Myocyte (in vitro differentiated cells): ENCODE results near the gene CLEC16A. TPM values are rescaled to one million over a fixed set of nuclear protein-coding genes. Genes with fewer than 3 reads are reported as not detected.
A peak's percentile ranks its signal among the peaks of the same experiment; 100 is the strongest.
"Not testable (repeated sequence)": the region's sequence is repeated elsewhere in the genome, so short reads cannot be mapped to it uniquely, and the experiment has no call there.

ENCODE experiments used
- DNase-seq: peaks from one replicate; pipeline ENCODE4 v3.0.0-alpha.2; 2012; ENCODE audit warnings: low read depth
- total RNA-seq: library from RNA; depleted of rRNA; stranded (reverse); fragments of >200 nt; gene quantifications from 2 replicates; pipeline ENCODE4 v1.2.3, GENCODE V29; 2014

CLEC16A gene
- total RNA-seq, 1 donor from 2014 or later = 20.7 TPM

DNA sequence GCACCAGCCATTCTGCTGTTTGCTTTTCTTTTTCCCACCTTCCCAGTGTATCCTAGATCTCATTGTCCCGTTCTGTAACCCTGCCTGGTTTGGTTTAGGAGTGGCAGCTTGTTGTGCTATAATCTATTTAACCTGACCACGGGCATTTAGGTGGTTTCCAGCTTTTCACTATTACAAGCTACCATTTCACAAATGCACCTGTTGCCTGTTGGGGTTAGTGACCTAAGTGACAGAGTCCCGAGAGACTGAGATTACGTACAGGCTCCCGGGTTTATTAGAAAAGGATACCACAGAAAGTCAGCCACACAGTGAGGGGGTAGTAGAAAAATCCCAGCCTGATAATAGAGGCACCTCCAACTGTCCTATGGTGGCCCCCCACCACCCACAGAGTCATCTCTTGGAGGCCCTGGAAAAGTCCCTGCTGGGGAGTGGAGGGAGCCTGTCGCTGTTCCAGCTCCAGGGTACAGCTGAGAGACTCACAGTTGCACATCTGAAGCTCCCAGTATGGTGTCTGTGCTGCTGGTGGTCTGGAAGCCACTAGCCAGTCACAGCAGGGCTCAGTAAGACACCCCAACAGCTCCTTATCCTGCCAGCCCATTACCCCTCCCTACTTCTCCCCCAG lies 21.2 kb downstream of the CLEC16A start:
- DNase-seq = peak; percentile 95

DNA sequence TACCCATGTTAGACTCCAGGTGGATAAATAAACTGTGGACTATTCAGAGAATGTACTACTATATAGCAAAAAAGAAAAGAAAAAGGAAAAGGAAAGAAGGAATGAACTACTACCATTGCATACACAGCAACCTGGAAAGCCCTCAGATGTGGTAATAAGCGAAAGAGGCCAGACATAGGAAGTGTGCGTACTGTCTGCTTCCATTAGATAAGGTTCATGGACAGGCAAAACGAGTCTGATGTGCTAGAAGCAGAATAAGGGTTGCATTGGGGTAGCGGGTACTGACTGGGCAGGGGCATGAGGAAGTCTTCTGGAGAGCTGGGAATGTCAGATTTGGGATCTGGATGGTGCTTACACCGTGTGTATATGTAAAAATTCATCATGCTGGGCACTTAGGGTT lies 21.8 kb downstream of the CLEC16A start:
- no peak for DNase-seq

DNA sequence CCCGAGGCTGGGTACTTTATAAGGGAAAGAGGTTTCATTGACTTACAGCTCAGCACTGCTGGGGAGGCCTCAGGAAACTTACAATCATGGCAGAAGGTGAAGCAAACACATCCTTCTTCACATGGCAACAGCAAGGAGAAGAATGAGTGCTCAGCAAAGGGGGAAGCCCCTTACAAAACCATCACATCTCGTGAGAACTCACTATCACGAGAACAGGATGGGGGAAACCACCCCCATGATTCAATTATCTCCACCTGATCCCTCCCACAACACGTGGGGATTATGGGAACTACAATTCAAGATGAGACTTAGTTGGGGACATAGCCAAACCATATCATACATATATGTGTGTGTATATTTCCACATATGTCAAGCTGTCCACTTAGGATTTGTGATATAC lies 22.2 kb downstream of the CLEC16A start:
- DNase-seq = not testable (repeated sequence)

DNA sequence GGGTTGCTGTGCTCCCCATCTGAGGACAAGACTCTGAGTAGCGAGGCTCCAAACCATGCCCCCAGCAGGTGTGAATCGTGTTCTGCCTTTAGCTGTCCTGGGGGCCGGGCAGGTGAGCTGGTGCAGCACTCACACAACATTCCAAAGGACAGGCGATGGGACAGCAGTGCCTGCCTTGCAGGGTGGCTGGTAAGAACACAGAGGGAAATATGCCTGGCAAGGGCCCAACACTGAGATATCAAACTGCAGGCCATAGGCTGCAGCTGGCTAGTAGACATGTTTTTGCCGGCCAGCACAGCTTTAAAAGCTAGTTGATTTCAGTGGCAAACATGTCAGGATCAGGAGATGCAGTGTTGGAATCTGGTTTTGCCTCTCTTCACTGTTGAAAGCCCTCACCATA lies 23.6 kb downstream of the CLEC16A start:
- no peak for DNase-seq

DNA sequence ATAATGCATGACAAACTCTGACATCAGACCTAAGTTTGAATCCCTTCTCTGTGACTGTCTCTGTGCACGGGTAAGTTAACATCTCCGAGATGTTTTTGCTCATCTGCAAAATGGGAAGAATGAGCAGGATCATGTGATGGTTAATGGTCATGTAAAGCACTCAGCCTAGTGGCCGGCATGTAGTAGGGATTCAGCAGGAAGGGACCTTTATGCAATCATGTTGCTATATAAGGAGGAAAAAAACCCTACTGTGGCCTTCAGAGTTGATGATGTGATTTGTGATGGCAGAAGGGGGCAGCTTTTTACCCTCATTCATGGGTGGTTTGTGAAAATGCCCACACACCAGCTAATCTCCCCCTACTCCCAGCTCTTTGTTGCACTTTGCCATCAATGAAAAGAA lies 24.1 kb downstream of the CLEC16A start:
- DNase-seq = no peak

DNA sequence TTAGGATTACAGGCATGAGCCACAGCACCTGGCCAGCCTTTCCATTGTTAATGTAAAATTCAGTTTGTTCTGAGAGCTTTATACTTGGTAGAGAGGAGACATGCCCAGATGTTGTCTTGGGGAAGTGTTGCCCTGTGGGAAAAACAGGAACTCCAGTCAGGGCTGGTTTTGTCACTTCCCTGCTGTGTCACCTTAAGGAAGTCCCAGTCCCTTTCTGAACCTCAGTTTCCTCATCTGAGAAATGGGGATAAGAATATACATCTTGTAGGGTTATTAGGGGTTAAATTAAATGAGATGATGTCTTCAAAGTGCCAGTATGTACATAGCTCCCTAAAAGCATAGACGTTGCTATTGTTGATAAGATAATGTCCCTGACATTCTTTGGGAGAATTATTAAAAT lies 25.3 kb downstream of the CLEC16A start:
- no peak for DNase-seq

DNA sequence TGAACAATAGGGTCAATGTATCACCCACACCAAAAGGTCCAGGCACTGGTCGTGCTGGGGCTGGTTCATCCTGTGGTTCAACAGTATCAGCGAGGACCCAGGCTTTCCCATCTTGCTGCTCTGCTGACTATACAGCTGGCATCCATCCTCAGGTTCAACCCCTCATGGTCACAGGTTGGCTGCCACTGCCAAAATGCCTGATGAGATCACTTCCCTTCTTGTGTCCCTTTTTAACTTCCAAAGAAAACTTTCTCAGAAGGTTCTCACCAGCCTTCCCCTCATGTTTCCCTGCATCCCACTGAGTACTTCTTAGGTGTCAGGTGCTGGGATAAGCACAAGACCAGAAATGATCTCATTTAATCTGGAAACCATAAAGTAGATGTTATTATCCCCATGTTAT lies 25.7 kb downstream of the CLEC16A start:
- DNase-seq = no peak

DNA sequence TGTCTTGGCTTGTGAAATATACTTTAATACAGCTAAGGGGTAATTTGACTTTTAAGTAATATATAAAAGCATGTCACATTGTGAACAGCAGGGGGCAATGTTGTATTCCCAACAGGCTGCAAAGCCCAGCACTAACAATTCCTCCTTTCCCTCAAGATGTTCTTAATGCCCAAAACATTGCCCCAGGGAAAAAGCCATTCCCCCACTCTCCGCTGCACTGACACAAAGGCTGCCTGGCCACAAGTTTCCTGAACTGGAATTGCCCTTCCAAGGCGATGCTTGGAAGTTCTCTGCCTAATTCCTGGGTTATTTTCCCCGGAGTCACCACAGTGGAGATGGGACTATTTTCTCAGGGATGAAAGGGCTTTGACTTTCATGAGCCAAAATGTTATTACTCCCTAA lies 27.2 kb downstream of the CLEC16A start:
- peak; percentile 78 for DNase-seq

DNA sequence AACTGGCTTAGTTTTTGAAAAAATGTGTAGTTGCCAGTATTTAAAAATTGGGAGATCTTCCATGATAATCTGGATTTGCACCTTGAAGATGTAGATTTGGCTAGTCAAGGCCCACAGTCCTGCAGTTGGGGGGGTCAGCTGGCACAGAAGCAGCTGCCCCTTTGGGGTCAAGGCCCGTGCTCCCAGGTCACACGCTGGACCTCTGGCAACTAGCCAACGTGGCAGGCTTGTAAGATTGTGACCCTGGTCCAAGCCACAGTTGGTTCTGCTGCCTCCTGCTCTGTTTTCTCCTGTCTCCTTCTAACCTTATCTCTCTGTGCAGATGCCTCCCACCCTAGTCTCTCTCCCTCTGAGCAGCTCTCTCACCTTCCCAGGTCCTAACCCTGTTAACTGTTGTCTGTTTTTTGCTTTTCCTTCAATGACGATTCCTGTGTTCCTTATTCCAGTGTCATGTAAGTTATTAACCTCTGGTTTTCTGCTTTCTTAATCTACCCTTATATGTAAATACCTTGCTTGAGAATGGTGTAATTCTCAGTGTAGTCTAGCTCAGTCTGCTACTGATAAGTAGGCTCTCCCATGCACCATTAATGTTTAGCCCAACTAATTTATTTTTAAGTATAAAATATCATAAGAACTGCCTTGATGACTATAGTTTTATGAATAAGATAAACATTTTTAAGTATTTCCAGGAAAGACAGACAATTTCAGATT lies 27.9 kb downstream of the CLEC16A start:
- DNase-seq = no peak

DNA sequence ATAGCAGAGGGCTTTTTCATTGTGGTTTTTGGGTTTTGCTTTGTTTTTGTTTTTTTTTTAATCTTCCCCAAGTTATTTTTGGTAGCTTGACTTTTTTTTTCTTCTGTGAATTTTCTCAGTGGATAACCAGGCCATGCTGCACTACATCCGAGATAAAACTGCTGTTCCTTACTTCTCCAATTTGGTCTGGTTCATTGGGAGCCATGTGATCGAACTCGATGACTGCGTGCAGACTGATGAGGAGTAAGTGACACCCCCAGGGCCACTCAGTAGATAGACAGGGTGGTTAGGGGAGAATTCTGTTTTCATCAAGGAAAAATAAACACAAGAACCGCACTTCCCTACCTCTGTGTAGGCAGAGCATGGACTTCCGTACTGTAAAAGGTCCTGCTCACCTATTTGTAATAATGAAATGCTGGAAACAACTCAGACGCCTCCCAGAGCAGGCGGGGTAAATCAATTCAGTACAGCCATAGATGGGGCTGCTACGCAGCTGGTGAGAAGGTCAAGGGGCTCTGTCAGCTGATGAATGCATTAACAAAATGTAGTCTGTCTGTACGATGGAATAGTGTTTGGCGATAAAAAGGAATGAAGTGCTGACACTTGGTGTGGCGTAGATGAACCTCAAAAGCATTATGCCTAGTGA lies 28.6 kb downstream of the CLEC16A start:
- DNase-seq = no peak

DNA sequence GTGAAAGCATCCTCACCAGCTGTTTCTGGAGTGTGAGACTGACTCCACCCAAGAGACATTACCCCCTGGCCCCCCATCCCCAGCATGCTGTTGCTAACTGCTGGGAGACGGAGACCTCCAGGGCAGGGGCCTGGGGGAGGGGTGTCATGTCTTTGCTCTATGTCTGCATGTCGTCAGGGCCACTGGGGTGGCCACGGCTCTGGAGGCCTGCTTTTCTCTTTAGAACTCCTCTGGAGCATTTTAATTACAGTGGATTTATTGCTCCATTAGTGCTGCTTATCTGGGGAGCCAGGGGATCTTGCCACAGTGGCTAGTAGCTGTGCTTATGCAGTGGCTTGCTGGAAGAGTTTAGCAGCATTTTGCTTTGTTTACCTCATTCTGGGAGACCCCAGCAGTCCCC lies 32.3 kb downstream of the CLEC16A start:
- DNase-seq = no peak

DNA sequence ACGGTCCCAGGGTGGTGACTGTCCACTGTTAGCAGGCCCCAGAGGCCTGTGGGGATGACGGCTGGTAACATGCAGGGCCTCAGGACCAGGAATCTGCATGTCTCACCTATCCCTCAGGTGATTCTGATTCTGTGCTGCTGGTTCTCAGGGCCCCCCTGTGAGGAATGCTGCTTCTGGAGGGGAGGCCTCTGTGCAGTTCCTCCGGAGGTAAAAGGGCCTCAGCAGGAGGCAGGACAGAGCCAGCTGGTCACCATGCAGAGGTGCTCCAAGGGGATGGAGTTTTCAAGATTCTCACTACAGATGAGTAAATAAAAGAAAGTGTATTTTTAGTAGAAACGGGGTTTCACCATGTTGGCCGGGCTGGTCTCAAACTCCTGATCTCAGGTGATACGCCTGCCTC lies 33.8 kb downstream of the CLEC16A start:
- no peak for DNase-seq

DNA sequence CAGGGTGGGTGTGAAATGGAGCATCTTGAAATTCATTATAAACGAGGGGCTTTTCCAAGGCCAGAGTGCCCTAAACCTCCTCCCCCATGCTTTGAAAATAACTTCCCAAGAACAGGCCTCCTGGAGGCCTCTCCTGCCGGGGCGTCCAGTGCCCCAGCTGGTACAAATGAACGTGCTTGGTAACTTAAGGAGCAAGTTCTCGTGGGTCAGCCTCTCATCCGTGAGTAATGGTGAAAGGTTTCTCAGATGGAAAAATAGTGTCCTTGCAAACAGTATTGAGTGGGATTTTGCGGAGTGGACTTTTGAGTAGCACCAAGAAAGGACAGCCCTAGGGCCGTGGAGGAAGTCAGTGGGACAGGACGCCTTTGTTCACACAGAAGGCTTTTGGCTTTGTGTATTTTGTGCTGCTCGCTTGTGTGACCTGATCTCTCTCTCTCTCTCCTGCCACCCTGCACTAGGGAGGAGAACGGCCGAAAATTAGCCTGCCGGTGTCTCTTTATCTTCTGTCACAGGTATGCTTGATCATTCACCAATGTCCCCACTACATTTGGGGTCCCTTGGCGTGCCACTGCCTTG lies 34.6 kb downstream of the CLEC16A start:
- no peak for DNase-seq

DNA sequence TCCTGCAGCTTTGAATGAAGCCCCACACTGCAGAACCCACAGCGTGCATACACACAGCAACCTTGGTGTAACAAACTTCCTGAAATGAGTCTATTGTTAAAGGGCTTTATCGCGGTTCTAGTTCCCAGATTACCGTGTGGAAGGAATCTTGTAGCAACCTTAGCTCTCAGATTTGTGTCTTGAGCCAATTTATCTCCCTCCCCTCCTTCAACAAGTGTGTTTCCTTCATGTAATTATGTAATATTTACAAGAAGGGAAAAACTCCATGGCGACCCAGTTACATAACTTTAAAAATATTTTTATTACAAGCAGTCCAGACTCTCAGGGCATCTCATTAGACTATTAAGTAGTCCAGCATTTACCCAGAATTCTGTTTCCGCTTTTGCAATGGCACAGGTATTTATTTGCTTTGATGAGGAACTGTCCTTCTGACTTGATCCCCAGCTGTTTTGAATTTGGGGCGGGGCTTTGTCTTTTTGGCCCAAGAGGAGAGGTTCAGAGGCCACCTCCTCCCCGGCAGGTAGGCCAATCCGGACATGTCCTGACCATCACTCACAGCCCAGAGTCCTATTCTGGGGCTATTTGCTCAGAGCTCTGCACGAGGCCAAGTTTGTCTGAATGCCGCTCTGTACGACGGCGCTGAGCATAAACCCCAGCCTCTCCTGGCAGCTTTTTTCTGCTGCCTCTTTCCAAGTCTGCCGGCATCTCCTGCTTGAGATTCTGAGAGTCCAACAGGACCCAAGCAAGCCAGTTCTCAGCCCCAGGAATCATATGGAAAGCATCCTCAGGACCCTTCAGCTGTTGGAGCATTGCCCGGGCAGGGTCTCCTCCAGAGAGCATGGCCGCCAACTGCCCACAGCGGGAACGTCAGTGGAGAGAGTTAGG lies 35.6 kb downstream of the CLEC16A start:
- no peak for DNase-seq

DNA sequence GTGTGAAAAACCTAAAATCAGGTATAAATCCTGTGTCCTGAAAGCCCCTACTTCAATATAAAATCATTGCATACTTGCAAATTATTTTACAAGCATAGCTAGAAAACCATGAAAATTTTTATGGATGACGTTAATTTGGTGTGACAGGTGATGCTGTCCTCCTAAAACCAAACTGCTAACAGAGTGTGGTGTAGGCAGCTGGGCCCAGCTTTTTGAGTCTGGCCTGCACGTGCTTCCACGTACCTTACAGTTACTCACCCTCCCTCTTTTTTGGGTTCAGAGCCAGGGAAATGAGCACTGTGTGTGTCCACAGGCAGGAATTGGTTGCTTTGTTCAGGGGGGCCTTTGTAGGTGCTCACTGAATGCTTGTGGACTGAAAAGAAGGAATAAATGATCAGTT lies 36.4 kb downstream of the CLEC16A start:
- no peak for DNase-seq

DNA sequence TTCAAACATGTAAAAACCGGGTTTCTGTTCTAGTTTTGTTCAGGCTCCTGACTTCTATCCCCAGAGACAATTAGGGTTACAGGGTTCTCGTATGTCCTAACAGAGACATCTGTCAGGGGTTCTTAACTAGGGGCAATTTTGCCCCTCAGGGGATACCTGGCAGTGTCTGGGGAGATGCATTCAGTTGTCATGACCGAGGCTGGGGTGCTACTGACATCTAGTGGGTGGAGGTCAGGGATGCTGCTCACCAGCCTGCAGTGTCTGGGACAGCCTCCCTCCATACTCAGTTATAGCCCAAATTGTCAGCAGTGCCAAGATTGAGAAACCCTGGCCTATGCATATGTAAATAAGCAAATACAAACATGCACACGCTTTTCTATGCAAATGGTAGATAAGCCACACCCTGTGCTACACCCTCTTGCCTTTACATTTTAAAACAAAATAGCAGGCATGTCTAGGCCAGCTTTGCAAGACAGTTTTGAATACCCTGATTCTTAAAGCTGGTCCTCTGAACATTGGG lies 37.4 kb downstream of the CLEC16A start:
- no peak for DNase-seq

DNA sequence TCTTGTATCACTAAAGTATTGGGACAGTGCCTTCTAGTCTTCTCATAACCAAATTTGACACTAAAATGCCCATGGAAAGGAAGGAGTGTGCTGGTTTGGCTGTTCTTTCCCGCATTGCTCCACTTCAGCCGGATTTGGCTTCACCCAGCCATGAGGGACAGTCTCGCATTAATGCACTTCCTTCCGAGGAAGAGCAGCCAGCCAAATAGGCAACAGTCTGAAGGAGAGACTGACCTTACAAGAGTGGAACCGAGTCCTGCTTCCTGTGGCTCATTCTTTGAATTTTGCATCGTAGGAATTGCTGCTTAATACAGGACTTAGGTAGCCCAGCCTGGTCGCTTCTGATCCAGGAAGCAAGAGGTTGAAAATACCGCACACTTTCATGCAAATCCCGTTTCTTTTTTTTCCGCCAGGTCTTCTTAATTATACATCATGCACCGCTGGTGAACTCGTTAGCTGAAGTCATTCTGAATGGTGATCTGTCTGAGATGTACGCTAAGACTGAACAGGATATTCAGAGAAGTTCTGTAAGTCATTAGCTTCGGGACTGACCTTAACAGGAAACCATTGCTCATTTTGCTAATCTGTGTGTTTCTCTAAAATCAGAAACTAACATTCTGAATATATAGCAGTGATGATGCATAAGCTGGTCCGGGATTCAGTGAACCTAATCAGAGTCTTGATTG lies 38.2 kb downstream of the CLEC16A start:
- DNase-seq = no peak

DNA sequence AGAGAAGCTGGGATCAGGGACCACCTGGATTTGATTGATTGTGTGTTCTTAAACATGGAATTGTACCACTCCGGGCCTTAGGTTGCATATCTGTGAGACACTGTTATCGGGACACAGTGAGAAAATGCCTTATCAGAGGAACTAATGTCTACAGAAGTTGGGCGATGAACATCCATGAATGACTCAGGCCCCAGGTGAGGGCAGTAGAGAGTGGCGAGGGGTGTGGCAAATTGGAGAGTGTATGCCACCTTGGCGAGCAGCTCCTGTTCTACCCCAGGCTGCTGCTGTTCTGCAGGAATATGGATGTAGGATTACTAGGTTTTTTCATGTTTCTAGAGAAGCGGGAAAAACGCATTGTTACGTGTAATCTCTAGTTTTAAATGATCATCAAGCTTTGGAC lies 38.8 kb downstream of the CLEC16A start:
- no peak for DNase-seq

DNA sequence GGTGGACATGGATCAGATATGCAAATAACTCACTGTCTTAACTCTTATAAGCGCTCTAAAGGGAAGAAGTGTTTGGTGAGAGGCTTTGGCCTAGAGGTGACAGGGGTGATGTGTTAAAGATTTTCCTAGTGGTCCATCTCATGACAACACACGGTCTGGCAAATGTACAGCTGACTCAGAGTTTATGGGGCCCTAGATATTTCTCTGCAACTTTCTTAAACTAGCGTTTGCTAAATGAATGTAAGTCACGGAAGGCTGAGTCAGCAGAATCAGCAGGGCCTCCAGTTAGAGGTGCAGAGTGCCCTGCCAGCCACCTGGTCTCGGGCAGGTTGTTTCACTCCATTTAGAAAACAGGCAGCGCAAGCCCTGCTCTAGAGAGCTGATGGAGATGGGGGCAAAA lies 40.1 kb downstream of the CLEC16A start:
- peak; percentile 30 for DNase-seq

DNA sequence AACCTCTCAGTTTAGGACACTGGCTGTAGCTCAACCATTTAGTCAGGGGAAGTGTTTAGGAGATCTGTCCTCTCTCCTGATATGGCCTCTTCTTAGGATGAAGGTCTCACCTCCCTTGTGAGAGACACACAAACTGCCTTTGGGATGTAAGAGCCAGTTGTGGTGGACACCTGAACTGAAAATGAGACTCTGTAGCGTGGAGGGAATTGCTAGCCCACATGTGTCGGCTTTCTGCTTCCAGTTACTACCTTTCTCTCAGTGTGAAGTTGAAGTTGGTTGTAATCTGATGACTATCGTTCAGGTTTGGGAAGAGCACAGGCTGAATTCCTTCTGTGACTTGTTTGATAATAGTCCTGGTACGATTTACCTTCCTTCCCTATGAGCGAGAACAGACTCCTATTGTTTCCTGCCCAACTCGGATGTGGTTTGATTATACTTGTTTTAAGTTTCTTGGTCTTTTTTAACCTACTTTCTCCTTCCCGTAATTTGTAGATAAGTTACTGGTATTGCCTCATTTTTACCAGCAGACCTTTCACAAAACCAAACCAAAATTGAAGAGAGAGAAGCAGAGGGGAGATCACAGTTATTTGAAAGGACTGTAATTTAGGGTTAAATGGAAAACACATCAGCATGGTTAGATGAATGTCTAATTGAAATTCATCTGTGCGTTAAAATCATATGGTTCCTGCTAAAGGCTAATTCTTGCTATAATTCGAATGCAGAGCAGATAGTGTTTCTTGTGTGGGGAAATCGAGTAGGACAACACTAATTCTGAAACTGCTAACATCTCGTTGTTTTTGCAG lies 43.2 kb downstream of the CLEC16A start:
- no peak for DNase-seq
